Neural progenitor cell (in vitro differentiated cells): Measurements from ENCODE around the gene MYRIP. TPM values are rescaled to one million over a fixed set of nuclear protein-coding genes. Genes with fewer than 3 reads are reported as not detected.
"Not testable (repeated sequence)": the region's sequence is repeated elsewhere in the genome, so short reads cannot be mapped to it uniquely, and the experiment has no call there.

Experiments used
- DNase-seq: peaks from one replicate; pipeline ENCODE4 v3.0.0-alpha.2; 2016; ENCODE audit warnings: low spot score
- H2AFZ ChIP-seq: fragments of 200-600 bp; sonication (generic); replicated peaks from 2 replicates; pipeline ENCODE4 v1.6.1; 2016; ENCODE audit warnings: antibody characterized with exemption
- H3F3A ChIP-seq: fragments of 200-600 bp; sonication (generic); 2 replicates; pipeline ENCODE4 v1.6.1; 2016; ENCODE audit warnings: antibody characterized with exemption, low read depth
- H3K27ac ChIP-seq: fragments of 200-600 bp; sonication (generic); 2 replicates; pipeline ENCODE4 v1.5.1; 2016; ENCODE audit warnings: mild to moderate bottlenecking
- H3K27me3 ChIP-seq: fragments of 200-600 bp; sonication (generic); 2 replicates; pipeline ENCODE4 v1.6.1; 2016; ENCODE audit warnings: mild to moderate bottlenecking, moderate library complexity
- H3K36me3 ChIP-seq: fragments of 200-600 bp; sonication (generic); 2 replicates; pipeline ENCODE4 v1.5.1; 2016
- H3K4me1 ChIP-seq: fragments of 200-600 bp; sonication (generic); 2 replicates; pipeline ENCODE4 v1.6.1; 2016; ENCODE audit warnings: mixed run types
- H3K4me2 ChIP-seq: fragments of 200-600 bp; sonication (generic); 2 replicates; pipeline ENCODE4 v1.6.1; 2016
- H3K4me3 ChIP-seq: fragments of 200-600 bp; sonication (generic); 2 replicates; pipeline ENCODE4 v1.5.1; 2016
- H3K79me2 ChIP-seq: fragments of 200-600 bp; sonication (generic); 2 replicates; pipeline ENCODE4 v1.6.1; 2016; ENCODE audit warnings: low read depth
- H3K9ac ChIP-seq: fragments of 200-600 bp; sonication (generic); 2 replicates; pipeline ENCODE4 v1.6.1; 2016
- H3K9me3 ChIP-seq: fragments of 200-600 bp; sonication (generic); 2 replicates; pipeline ENCODE4 v1.5.1; 2016; ENCODE audit warnings: low read depth
- H4K20me1 ChIP-seq: fragments of 200-600 bp; sonication (generic); 2 replicates; pipeline ENCODE4 v1.6.1; 2016; ENCODE audit warnings: low read depth
- H3K27ac Mint-ChIP-seq: 3 replicates; pipeline ENCODE4 v1.8.0; 2021; ENCODE audit warnings: mixed read lengths
- H3K27me3 Mint-ChIP-seq: 2 replicates; pipeline ENCODE4 v1.8.0; 2022; ENCODE audit warnings: low read depth, mild to moderate bottlenecking, inconsistent platforms, moderate library complexity, mixed read lengths; ENCODE audit not compliant: insufficient read depth
- H3K36me3 Mint-ChIP-seq: 3 replicates; pipeline ENCODE4 v1.8.0; 2021; ENCODE audit warnings: mixed read lengths
- H3K4me1 Mint-ChIP-seq: 3 replicates; pipeline ENCODE4 v1.8.0; 2021; ENCODE audit warnings: mixed read lengths
- H3K4me3 Mint-ChIP-seq: 3 replicates; pipeline ENCODE4 v1.8.0; 2021; ENCODE audit warnings: mild to moderate bottlenecking, moderate library complexity, mixed read lengths
- H3K9me3 Mint-ChIP-seq: 3 replicates; pipeline ENCODE4 v1.8.0; 2020; ENCODE audit warnings: mixed read lengths
- EZH2 ChIP-seq: fragments of 200-600 bp; sonication (generic); IDR thresholded peaks from 2 replicates; pipeline ENCODE4 v1.6.1; 2017; ENCODE audit warnings: antibody characterized with exemption, mild to moderate bottlenecking, moderate library complexity
- EZH2phosphoT487 ChIP-seq: fragments of 200-600 bp; sonication (generic); IDR thresholded peaks from 2 replicates; pipeline ENCODE4 v1.6.1; 2017; ENCODE audit warnings: antibody characterized with exemption
- total RNA-seq: library from RNA; depleted of rRNA; stranded (reverse); fragments of >200 nt; gene quantifications from 2 replicates; pipeline ENCODE4 v1.2.3, GENCODE V29; 2015; ENCODE audit warnings: low replicate concordance
- TF ChIP-seq, protein P1 (sequence below): fragments of 200-600 bp; sonication (generic); IDR thresholded peaks from 2 replicates; pipeline ENCODE4 v1.5.1; 2017; ENCODE audit warnings: antibody characterized with exemption, mild to moderate bottlenecking

Gene MYRIP
- total RNA-seq, 1 donor from 2014 or later = 0.62 TPM

- no peaks in the 10 kb centered on the region for H3F3A ChIP-seq
- no peak overlapping the region for H3K4me2 ChIP-seq
- TF ChIP-seq EZH2phosphoT487 (no peak), EZH2 (no peak)
- TF ChIP-seq, protein P1, sequence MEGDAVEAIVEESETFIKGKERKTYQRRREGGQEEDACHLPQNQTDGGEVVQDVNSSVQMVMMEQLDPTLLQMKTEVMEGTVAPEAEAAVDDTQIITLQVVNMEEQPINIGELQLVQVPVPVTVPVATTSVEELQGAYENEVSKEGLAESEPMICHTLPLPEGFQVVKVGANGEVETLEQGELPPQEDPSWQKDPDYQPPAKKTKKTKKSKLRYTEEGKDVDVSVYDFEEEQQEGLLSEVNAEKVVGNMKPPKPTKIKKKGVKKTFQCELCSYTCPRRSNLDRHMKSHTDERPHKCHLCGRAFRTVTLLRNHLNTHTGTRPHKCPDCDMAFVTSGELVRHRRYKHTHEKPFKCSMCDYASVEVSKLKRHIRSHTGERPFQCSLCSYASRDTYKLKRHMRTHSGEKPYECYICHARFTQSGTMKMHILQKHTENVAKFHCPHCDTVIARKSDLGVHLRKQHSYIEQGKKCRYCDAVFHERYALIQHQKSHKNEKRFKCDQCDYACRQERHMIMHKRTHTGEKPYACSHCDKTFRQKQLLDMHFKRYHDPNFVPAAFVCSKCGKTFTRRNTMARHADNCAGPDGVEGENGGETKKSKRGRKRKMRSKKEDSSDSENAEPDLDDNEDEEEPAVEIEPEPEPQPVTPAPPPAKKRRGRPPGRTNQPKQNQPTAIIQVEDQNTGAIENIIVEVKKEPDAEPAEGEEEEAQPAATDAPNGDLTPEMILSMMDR = no peak
- no peak overlapping the region for H3K27ac ChIP-seq
- H3K27me3 ChIP-seq = no peaks in the 10 kb centered on the region
- H3K9me3 Mint-ChIP-seq = peaks cover 3% of the 10 kb centered on the region
- no peak overlapping the region for H2AFZ ChIP-seq
- H3K4me1 Mint-ChIP-seq = no peaks in the 10 kb centered on the region
- no peak overlapping the region for H3K9ac ChIP-seq
- no peak overlapping the region for H3K27ac Mint-ChIP-seq
- no peaks in the 10 kb centered on the region for H3K9me3 ChIP-seq
- H3K4me3 ChIP-seq = no peak overlapping the region
- H3K27me3 Mint-ChIP-seq = peaks cover 2% of the 10 kb centered on the region
- H3K36me3 Mint-ChIP-seq = no peaks in the 10 kb centered on the region
- H3K4me1 ChIP-seq = no peaks in the 10 kb centered on the region
- DNase-seq = no peak
- H4K20me1 ChIP-seq = no peaks in the 10 kb centered on the region
- H3K4me3 Mint-ChIP-seq = no peak overlapping the region
- no peaks in the 10 kb centered on the region for H3K79me2 ChIP-seq
- no peaks in the 10 kb centered on the region for H3K36me3 ChIP-seq
These were observed 269.9 kb downstream of the MYRIP start for GRCh38 chr3:40079203-40079846.

DNA sequence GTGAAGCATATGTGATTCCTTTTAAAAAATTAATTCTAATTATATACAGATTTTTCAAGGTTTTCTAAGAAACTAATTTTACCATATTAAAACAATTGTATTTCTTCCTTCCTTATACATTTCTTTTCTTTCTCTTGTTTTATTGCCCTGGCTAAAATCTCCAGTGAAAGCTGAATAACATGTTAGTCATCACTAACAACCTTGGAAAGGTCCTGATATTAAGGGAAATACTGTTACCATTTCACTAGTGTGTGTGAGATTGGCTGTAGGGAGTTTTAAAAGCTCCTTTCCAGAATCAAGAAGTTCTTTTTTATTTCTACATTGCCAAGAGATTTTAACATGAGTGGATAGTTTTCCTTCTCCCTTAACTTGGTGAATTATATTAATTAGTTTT lies 270.4 kb downstream of the MYRIP start:
- Histone ChIP-seq H3K9ac (no peak overlapping the region), H3K4me2 (no peak overlapping the region), H4K20me1 (no peaks in the 10 kb centered on the region), H3K4me3 (no peak overlapping the region), H2AFZ (no peak overlapping the region), H3K79me2 (no peaks in the 10 kb centered on the region), H3K4me1 (no peaks in the 10 kb centered on the region), H3K9me3 (no peaks in the 10 kb centered on the region), H3K27me3 (no peaks in the 10 kb centered on the region), H3F3A (no peaks in the 10 kb centered on the region), H3K27ac (no peak overlapping the region), H3K36me3 (no peaks in the 10 kb centered on the region)
- Mint-ChIP-seq H3K27me3 (peaks cover 2% of the 10 kb centered on the region), H3K36me3 (no peaks in the 10 kb centered on the region), H3K4me3 (no peak overlapping the region), H3K9me3 (peaks cover 3% of the 10 kb centered on the region), H3K27ac (no peak overlapping the region), H3K4me1 (no peaks in the 10 kb centered on the region)
- TF ChIP-seq EZH2 (no peak), EZH2phosphoT487 (no peak)
- TF ChIP-seq, protein P1 = no peak
- no peak for DNase-seq

DNA sequence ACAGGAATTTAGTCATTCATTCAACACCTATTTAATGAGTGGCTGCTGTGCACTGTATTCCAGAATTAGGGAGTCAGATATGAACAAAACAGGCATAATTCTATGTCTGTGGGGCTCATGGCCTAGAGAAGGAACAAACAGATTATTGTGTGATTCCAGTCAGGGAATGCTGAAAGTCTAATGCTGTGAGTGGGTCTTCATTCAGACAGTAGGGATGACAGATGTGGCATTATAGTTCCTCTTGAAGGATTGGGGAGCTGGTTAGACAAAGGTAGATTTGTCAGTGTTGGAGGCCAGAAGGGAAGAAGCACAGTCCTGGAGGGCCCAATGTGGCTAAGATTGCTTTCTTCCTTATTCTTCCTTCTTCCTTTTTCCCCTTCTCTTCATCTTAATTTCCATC lies 273.7 kb downstream of the MYRIP start:
- no peak for DNase-seq
- TF ChIP-seq EZH2phosphoT487 = no peak
- TF ChIP-seq EZH2 = no peak
- TF ChIP-seq, protein P1 = no peak
- Histone ChIP-seq H3K9me3 (no peaks in the 10 kb centered on the region), H3F3A (no peaks in the 10 kb centered on the region), H3K4me3 (no peak overlapping the region), H3K9ac (no peak overlapping the region), H3K79me2 (no peaks in the 10 kb centered on the region), H3K27ac (no peak overlapping the region), H3K27me3 (no peaks in the 10 kb centered on the region), H2AFZ (no peak overlapping the region), H3K4me2 (no peak overlapping the region), H4K20me1 (no peaks in the 10 kb centered on the region), H3K4me1 (no peaks in the 10 kb centered on the region), H3K36me3 (no peaks in the 10 kb centered on the region)
- Mint-ChIP-seq H3K36me3 (no peaks in the 10 kb centered on the region), H3K27me3 (peaks cover 2% of the 10 kb centered on the region), H3K9me3 (no peaks in the 10 kb centered on the region), H3K4me1 (no peaks in the 10 kb centered on the region), H3K4me3 (no peak overlapping the region), H3K27ac (no peak overlapping the region)

- not testable (repeated sequence) for H3F3A ChIP-seq, H3K4me3 Mint-ChIP-seq, H3K36me3 Mint-ChIP-seq
These were observed 275.0 kb downstream of the MYRIP start for GRCh38 chr3:40084424-40084823.

More at GRCh38 chr3:40084424-40084823, 275.0 kb downstream of the MYRIP start:
- H3K79me2 ChIP-seq, H3K27ac ChIP-seq, H3K27me3 ChIP-seq, H3K4me1 Mint-ChIP-seq, H2AFZ ChIP-seq, H3K4me3 ChIP-seq, H3K4me2 ChIP-seq, H3K4me1 ChIP-seq, H4K20me1 ChIP-seq, H3K27me3 Mint-ChIP-seq, H3K9me3 ChIP-seq, H3K27ac Mint-ChIP-seq, DNase-seq, H3K36me3 ChIP-seq, H3K9me3 Mint-ChIP-seq, H3K9ac ChIP-seq: not testable (repeated sequence)
